MCF 10A (cell line): ENCODE results near the gene KCNJ9. TPM values are rescaled to one million over a fixed set of nuclear protein-coding genes. Genes with fewer than 3 reads are reported as not detected.

Experiments used
- BruUV-seq: library from RNA; stranded (reverse); fragments of 400-500 nt; replicated peaks from 2 replicates; lab custom pipeline; 2021; lab: Mats Ljungman, UMichigan
- CTCF ChIA-PET: fragments of 300-600 bp; sonication (Branson Sonifier 250); formaldehyde crosslinking; extraction: SDS; loops from one replicate; lab custom pipeline; 2021; ENCODE audit warnings: antibody characterized with exemption, inconsistent platforms; lab: Yijun Ruan, JAX
- POLR2A ChIA-PET: fragments of 300-600, 350-650 bp; sonication (Branson Sonifier 250); formaldehyde crosslinking; extraction: SDS; loops from one replicate; lab custom pipeline; 2020; ENCODE audit warnings: antibody characterized with exemption, inconsistent platforms; lab: Yijun Ruan, JAX
- DNase-seq: peaks from one replicate; pipeline ENCODE4 v3.0.0-alpha.2; 2018; ENCODE audit not compliant: unreplicated experiment
- H3K27ac Mint-ChIP-seq: one replicate; pipeline ENCODE4 v1.8.0; 2022; ENCODE audit warnings: mild to moderate bottlenecking, low read depth, mixed read lengths; ENCODE audit not compliant: unreplicated experiment
- H3K27me3 Mint-ChIP-seq: one replicate; pipeline ENCODE4 v1.8.0; 2022; ENCODE audit warnings: mixed read lengths; ENCODE audit not compliant: insufficient read depth, unreplicated experiment
- H3K36me3 Mint-ChIP-seq: one replicate; pipeline ENCODE4 v1.8.0; 2022; ENCODE audit warnings: mild to moderate bottlenecking, moderate library complexity, mixed read lengths; ENCODE audit not compliant: insufficient read depth, unreplicated experiment
- H3K4me1 Mint-ChIP-seq: one replicate; pipeline ENCODE4 v1.8.0; 2022; ENCODE audit warnings: mixed read lengths; ENCODE audit not compliant: insufficient read depth, unreplicated experiment
- H3K4me3 Mint-ChIP-seq: one replicate; pipeline ENCODE4 v1.8.0; 2022; ENCODE audit warnings: mild to moderate bottlenecking, moderate library complexity, mixed read lengths; ENCODE audit not compliant: unreplicated experiment
- H3K9me3 Mint-ChIP-seq: one replicate; pipeline ENCODE4 v1.8.0; 2022; ENCODE audit warnings: mixed read lengths; ENCODE audit not compliant: unreplicated experiment
- intact Hi-C: fragments of 100-400 bp; cut with micrococcal nuclease; formaldehyde crosslinking; loops from 2 replicates; pipeline ENCODE4 v1.14.1; 2022
- total RNA-seq: library from RNA; stranded (reverse); gene quantifications from 2 replicates; pipeline ENCODE4 v1.2.3, GENCODE V29; 2022
- TF ChIP-seq, protein P1 (sequence below): fragments of 200-600 bp; IDR thresholded peaks from one replicate; pipeline ENCODE4 v1.8.0; 2022; ENCODE audit warnings: antibody characterized with exemption, mild to moderate bottlenecking; ENCODE audit not compliant: unreplicated experiment

Gene KCNJ9
- total RNA-seq, 1 experiment from 2014 or later = 0.07 TPM

DNA sequence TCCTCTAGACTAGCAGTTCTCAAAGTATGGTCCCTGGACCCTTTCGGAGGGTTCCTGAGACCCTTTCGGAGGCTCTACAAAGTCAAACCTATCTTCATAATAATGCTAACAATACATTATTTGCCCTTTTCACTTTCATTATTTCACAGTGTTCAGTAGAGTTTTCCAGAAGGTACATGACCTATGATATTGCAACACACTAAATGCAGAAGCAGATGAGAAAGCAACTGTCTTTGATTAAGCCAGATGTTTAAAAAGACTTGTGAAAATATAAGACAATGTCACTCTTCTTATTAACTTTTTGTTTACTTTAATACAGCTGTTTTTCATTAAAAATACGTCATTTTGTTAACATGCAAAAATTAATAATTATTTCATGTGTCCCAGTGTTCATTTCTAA lies 17.2 kb upstream of the KCNJ9 start:
- intact Hi-C loops = no loop called here
- H3K36me3 Mint-ChIP-seq = no peaks in the 10 kb centered on the region
- CTCF ChIA-PET = interaction anchor here (0.6 to 49.6 kb wide), 8 partner anchors 5 to 227 kb away, joined by 3 to 1546 read pairs (median 4); partner anchors contain the start of genes IGSF8, KCNJ10 and KCNJ9
- peaks cover 44% of the 10 kb centered on the region for H3K27me3 Mint-ChIP-seq
- peaks cover 8% of the 10 kb centered on the region for H3K4me1 Mint-ChIP-seq
- POLR2A ChIA-PET = interaction anchor here (0.6 to 2.3 kb wide), 7 partner anchors 8 to 40 kb away, joined by 3 to 12 read pairs (median 3); partner anchors contain the start of gene PIGM
- no TSS peak for BruUV-seq
- no peaks in the 10 kb centered on the region for H3K9me3 Mint-ChIP-seq
- H3K27ac Mint-ChIP-seq = no peak overlapping the region
- TF ChIP-seq, protein P1, sequence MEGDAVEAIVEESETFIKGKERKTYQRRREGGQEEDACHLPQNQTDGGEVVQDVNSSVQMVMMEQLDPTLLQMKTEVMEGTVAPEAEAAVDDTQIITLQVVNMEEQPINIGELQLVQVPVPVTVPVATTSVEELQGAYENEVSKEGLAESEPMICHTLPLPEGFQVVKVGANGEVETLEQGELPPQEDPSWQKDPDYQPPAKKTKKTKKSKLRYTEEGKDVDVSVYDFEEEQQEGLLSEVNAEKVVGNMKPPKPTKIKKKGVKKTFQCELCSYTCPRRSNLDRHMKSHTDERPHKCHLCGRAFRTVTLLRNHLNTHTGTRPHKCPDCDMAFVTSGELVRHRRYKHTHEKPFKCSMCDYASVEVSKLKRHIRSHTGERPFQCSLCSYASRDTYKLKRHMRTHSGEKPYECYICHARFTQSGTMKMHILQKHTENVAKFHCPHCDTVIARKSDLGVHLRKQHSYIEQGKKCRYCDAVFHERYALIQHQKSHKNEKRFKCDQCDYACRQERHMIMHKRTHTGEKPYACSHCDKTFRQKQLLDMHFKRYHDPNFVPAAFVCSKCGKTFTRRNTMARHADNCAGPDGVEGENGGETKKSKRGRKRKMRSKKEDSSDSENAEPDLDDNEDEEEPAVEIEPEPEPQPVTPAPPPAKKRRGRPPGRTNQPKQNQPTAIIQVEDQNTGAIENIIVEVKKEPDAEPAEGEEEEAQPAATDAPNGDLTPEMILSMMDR = no peak
- H3K4me3 Mint-ChIP-seq = no peak overlapping the region
- no peak for DNase-seq

DNA sequence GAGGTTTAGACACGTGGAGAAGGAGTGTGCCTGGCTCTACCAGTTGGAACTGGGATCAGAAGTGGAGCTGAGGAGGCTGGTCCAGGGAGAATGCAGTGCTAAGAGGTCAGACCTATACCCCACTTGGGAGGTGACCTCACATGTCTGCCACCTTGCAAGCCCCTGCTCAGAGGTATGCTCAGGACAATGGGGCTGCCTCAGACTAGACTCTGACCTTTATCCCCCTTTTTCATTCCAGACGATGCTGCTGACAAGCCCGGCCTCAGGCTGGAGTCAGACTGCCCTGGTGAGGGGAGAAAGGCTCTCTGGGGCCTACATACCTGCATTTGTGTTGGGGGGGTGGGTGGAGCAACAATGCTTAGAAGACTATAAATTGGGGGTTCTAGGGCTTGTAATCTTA lies 16.6 kb upstream of the KCNJ9 start:
- POLR2A ChIA-PET = interaction anchor here (1.0 to 2.3 kb wide), 4 partner anchors 14 to 33 kb away, joined by 3 to 12 read pairs (median 3); partner anchors contain the start of gene PIGM
- peaks cover 8% of the 10 kb centered on the region for H3K4me1 Mint-ChIP-seq
- BruUV-seq = no TSS peak
- no peak overlapping the region for H3K27ac Mint-ChIP-seq
- H3K4me3 Mint-ChIP-seq = no peak overlapping the region
- no peaks in the 10 kb centered on the region for H3K9me3 Mint-ChIP-seq
- DNase-seq = no peak
- no peaks in the 10 kb centered on the region for H3K36me3 Mint-ChIP-seq
- intact Hi-C loops = no loop called here
- CTCF ChIA-PET = interaction anchor here (0.6 to 49.6 kb wide), 5 partner anchors 6 to 227 kb away, joined by 3 to 1546 read pairs (median 4); partner anchors contain the start of genes IGSF8, KCNJ10 and KCNJ9
- TF ChIP-seq, protein P1 = no peak
- H3K27me3 Mint-ChIP-seq = peaks cover 48% of the 10 kb centered on the region

DNA sequence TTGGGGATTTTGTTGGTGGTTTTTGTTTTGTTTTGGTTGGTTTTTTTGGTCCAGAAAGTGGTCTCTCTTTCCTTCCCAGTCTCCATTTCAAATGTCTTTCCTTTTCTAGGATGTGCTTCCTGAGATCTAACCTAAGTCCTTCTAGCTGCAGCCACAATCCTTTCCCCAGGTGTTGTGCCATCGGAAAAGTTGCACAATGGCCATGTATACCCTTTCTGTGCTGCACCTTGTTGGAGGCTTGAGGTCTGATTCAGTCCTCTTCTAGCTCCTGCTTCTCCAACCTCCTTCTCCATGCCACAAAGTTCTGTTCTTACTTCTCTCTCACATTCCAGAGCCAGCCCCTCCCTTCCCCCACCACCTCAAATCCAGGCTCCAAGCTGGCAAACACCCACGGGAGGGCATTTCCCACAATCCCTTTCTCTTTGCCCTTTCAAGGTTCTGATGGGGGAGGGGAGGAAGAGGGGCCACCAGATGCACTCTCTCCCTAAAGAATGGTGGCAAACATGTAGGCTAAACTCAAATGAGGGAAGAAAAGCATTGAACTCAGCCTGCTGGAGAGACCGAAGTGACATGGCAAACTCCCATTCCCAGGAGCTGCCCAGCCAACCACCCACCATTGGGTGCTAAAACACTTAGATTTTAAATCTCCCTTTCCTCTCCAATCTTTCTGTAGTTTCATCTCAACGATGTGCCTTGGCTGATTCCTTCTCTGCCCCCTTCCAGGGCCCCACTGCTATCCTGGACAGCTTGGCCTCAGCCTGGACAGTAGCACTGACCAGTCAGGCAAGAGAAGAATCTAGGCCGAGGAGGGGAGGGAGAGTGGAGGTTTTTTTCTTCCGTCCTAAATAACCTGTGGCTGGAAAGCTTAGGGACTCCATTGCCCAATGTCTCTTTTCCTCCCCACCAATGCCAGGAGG lies 14.3 kb upstream of the KCNJ9 start:
- TF ChIP-seq, protein P1 = no peak
- no peak for DNase-seq
- ChIA-PET CTCF (interaction anchor here (0.5 to 49.6 kb wide), 5 partner anchors 8 to 218 kb away, joined by 3 to 1546 read pairs (median 3); partner anchors contain the start of genes IGSF8, KCNJ10, KCNJ9 and PEX19), POLR2A (interaction anchor here (0.7 to 0.8 kb wide), 4 partner anchors 12 to 136 kb away, joined by 3 to 4 read pairs (median 3); no protein-coding TSS in a partner anchor)
- intact Hi-C loops = no loop called here
- Mint-ChIP-seq H3K36me3 (no peaks in the 10 kb centered on the region), H3K27me3 (peaks cover 69% of the 10 kb centered on the region), H3K4me3 (no peak overlapping the region), H3K27ac (no peak overlapping the region), H3K9me3 (no peaks in the 10 kb centered on the region), H3K4me1 (no peaks in the 10 kb centered on the region)
- no TSS peak for BruUV-seq

DNA sequence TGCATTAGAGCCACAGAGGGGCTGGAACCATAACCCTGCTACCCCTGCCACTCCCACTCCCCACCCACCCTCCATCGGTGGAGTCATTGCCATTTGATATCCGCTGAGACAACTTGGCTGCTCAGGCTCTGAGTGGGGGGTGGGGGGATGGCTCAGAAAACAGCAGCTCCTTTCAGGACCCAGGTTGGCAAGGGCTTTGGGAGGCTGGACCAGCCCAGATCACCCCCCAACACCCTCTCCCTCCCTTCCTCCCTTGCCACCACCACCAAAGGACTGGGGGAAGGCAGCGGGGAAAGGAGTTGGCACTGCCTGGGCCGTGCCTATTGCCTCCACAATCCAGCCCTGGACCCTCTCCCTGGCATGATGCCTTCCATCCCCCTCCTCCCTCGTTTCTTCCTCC lies 13.1 kb upstream of the KCNJ9 start:
- intact Hi-C loops = no loop called here
- no TSS peak for BruUV-seq
- no peak for DNase-seq
- Mint-ChIP-seq H3K27me3 (peaks cover 69% of the 10 kb centered on the region), H3K9me3 (no peaks in the 10 kb centered on the region), H3K4me3 (no peak overlapping the region), H3K27ac (no peak overlapping the region), H3K36me3 (no peaks in the 10 kb centered on the region), H3K4me1 (no peaks in the 10 kb centered on the region)
- TF ChIP-seq, protein P1 = no peak
- ChIA-PET POLR2A (interaction anchor here (0.8 kb wide), 2 partner anchors 30 to 134 kb away, joined by 3 to 4 read pairs; partner anchors contain the start of gene IGSF8), CTCF (interaction anchor here (37.7 to 49.6 kb wide), 2 partner anchors 9 to 13 kb away, joined by 1546 read pairs; partner anchors contain the start of genes IGSF8, KCNJ10 and KCNJ9)
